NCI-H774 (cell line): ENCODE data around the gene TAAR8.
"Not testable (repeated sequence)": the region's sequence is repeated elsewhere in the genome, so short reads cannot be mapped to it uniquely, and the experiment has no call there.

Experiments used
- DNase-seq: peaks from one replicate; lab custom pipeline; 2025; lab: John Stamatoyannopoulos, UW

TAAR8 gene, protein sequence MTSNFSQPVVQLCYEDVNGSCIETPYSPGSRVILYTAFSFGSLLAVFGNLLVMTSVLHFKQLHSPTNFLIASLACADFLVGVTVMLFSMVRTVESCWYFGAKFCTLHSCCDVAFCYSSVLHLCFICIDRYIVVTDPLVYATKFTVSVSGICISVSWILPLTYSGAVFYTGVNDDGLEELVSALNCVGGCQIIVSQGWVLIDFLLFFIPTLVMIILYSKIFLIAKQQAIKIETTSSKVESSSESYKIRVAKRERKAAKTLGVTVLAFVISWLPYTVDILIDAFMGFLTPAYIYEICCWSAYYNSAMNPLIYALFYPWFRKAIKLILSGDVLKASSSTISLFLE

GRCh38 chr6:132552372-132552771 lies at the start of gene TAAR8:
Gene TAAR8, plus strand, starts transcription at chr6:132552672. Its CDS starts 21 bp downstream, at chr6:132552693.
- no peak for DNase-seq

GRCh38 chr6:132504757-132505156 lies 47.7 kb upstream of the TAAR8 start:
- no peak for DNase-seq

- no peak for DNase-seq
Observed at GRCh38 chr6:132505158-132505557, 47.3 kb upstream of the TAAR8 start.

DNA sequence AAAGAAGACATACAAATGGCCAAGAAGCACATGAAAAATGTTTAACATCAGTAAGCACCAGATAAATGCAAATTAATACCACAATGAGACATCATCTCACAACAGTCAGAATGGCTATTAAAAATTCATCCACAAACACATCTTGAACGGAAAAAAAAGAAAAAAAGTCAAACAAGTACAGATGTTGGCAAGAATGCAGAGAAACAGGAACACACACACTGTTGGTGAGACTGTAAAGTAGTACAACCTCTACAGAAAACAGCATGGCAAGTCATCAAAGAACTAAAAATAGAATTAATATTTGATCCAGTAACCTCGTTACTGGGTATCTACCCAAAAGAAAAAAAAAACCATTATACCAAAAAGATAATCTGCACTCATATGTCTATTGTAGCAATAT lies 46.0 kb upstream of the TAAR8 start:
- DNase-seq: no peak

DNA sequence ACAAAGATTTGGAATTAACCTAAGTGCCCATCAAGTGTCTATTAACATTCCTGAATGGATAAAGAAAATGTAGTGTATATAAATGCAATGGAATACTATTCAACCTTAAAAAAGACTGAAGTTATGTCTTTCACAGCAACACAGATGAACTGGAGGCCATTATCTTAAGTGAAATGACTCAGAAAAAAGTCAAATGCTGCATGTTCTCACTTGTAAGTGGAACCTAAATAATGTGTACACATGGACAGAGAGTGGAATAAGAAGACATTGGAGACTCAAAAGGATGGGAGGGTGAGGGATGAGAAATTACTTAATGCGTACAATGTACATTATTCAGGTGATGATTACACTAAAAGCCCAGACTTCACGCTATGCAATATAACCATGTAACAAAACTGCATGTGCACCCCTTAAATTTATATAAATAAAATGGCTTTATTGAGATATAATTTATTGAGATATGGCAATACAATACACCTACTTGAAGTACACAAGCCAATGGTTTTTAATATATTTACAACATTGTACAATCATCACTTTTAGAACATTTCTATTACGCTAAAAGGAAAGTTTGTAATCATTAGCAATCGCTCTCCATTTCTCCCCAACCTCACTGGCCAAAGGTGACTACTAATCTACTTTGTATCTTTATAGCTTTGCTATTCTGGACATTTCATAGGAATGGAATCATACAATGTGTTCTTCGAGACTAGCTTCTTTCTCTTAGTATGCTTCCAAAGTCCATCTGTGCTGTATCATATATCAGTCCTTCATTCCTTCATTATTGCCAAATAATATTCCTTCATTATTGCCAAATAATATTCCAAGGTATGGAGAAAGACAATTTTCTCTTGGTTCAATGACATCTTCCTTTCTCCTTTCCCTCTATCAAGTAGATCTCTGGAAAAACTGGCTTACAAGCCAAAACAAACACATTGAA lies 45.3 kb upstream of the TAAR8 start:
- no peak for DNase-seq

DNA sequence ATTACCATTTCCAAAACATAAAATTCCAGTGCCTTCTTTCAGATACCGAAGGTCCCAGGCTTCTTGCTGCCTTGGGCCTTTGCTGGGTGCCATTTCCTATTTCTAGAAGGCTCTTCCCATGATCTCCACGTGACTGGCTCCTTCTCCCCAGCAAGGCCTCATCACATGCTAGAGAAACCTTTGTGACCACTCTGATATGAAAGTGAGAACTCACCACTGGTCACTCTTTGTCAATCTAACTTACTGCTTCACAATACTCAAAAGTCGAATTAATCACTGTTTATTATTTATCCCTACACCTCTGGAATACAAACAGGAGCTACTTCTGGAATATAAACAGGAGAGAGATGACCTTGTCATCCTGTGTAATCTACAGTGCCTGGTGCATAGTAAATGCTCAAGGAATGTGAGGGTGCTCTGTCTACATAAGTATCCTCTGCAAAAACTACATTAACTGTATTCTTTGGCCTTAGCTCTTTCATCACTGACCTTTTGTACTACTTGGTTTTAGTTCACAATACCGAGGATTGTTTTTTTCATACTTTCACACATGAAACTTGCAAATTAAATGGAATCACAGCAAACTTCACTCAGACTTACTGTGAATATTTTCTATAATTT lies 41.2 kb upstream of the TAAR8 start:
- no peak for DNase-seq

DNA sequence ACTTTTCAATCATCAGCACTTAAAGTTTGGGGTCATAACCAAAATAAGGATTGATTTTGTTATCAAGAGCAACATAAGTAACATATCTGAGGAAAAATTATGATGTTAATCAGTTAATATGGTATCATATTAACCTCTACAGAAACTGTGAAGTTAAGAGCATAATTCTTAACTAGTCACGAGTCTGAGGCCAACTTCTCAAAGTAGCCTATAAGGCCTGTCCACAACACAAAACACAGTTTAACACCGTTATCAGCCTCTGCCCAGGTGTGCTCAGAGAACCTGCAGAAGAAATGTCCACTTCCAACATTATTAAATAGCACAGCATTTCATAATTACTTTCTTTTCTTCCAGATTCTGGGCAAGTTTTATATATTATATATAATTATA lies 40.6 kb upstream of the TAAR8 start:
- DNase-seq: no peak

- DNase-seq: no peak
Observed at GRCh38 chr6:132512342-132512637, 40.2 kb upstream of the TAAR8 start.

- peak; percentile 87 for DNase-seq
Observed at GRCh38 chr6:132512638-132513632, 39.5 kb upstream of the TAAR8 start, which contains the start of gene STX7. Gene STX7, minus strand, starts transcription at chr6:132513116. Its CDS starts 9,586 bp downstream, at chr6:132503530.

- no peak for DNase-seq
Observed at GRCh38 chr6:132513831-132514545, 38.5 kb upstream of the TAAR8 start.

DNA sequence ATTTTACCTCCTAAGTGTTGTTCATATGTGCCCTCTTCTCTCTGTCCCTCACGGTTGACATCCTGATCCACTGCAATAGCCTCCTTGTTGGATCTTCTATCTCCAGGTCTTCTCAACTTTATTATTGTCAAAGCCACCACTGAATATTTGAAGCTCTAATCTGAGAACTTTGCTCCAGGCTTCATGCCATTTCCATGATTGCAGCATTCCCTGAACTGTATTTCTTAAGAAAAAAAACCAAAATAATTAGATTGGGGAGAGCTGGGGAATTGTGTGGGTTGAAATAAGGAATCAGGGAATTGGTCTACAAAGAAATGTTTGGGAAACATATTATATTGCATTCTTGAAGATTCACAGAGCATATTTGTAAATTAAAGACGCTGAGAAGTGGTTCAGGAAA lies 37.1 kb upstream of the TAAR8 start:
- no peak for DNase-seq

- no peak for DNase-seq
Observed at GRCh38 chr6:132520953-132521352, 31.5 kb upstream of the TAAR8 start.

- no peak for DNase-seq
Observed at GRCh38 chr6:132524646-132525045, 27.8 kb upstream of the TAAR8 start.

- DNase-seq: no peak
Observed at GRCh38 chr6:132525866-132526265, 26.6 kb upstream of the TAAR8 start.

- no peak for DNase-seq
Observed at GRCh38 chr6:132526461-132526860, 26.0 kb upstream of the TAAR8 start.

DNA sequence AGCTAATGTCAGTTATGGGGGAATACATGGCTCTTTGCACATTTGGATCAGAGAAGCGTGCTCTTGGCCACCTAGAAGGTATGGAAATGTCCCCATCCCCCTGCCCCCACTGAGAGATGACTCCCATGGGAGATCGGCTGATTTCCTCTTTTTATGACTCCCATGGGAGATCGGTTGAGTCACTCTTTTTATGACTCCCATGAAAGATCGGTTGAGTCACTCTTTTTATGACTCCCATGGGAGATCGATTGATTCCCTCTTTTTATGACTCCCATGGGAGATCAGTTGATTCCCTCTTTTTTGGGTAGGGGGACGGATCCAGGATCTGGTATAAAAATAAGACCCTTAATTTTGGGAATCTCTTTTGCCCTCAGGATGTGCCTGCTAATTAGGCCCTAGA lies 24.7 kb upstream of the TAAR8 start:
- no peak for DNase-seq

DNA sequence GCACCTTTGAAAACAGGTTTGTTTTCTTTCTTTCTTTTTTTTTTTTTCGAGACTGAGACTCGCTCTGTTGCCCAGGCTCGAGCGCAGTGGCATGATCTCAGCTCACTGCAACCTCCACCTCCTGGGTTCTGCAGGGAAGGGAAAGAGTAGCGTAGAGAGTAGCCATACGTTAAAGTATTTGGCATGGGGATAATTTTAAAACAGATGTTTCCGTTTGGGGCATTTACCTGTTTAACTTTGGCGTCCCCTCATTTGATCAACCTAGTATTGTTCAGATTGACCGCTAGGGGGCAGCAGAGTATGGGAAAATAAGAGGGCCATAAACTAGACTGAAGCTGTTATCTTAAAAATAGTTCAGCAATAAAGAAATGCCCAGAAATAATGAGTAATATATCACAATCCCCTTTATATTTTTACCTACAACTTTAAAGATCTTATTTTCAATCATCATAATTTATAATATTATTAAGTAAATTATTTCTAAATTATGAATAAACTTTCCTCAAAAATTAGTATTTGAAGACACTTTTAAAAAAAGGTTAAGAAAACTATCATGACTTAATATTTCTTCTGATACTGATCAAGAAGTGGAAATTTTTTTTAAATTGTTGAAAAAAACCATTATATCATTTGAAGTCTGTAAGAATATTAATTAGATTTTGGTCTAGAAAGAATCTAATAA lies 22.0 kb upstream of the TAAR8 start:
- DNase-seq: peak; percentile 77

GRCh38 chr6:132534546-132534945 lies 17.9 kb upstream of the TAAR8 start:
- DNase-seq: not testable (repeated sequence)

GRCh38 chr6:132537145-132537544 lies 15.3 kb upstream of the TAAR8 start:
- no peak for DNase-seq

DNA sequence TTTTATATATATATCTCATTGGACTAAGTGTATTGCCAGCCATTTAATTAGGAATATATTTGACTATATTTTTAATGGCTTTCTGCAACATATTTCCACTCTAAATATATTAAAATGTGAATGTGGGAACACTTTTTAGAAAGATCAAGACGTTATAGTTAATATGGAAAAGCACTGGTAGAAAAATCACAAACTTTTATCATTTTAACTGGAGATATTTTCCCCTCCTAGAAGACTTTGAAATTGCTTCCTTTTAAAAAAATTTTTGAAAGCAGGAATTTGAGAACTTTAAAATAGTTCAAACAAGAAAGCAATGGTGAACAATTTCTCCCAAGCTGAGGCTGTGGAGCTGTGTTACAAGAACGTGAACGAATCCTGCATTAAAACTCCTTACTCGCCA lies 14.5 kb upstream of the TAAR8 start, which contains the start of gene TAAR9:
TSS of gene TAAR9 (plus strand) at position 301 of the 400 bp plus-strand sequence. CDS start at position 314, 13 bp downstream.
- no peak for DNase-seq
